ENCODE data around the gene ARAP2.

The ARAP2 gene

GRCh38 chr4:36244257-36245082 is at the start of gene ARAP2:
Gene ARAP2 (minus strand): TSS chr4:36244514. CDS start chr4:36229486, 15,028 bp downstream.
- DNase-seq, result peak; percentile 76

- DNase-seq, result no peak
Measured at GRCh38 chr4:36292556-36293188, 48.4 kb upstream of the ARAP2 start.

- no peak for DNase-seq
Measured at GRCh38 chr4:36290641-36291040, 46.3 kb upstream of the ARAP2 start.

- no peak for DNase-seq
Measured at GRCh38 chr4:36288731-36289426, 44.6 kb upstream of the ARAP2 start.

GRCh38 chr4:36286481-36286871 is 42.2 kb upstream of the ARAP2 start:
- no peak for DNase-seq

GRCh38 chr4:36285784-36286480 is 41.6 kb upstream of the ARAP2 start:
- peak; percentile 97 for DNase-seq

GRCh38 chr4:36283912-36284465 is 39.7 kb upstream of the ARAP2 start:
- DNase-seq, result no peak

GRCh38 chr4:36282503-36283030 is 38.3 kb upstream of the ARAP2 start:
- DNase-seq, result no peak

- DNase-seq, result peak; percentile 76
Measured at GRCh38 chr4:36281384-36282106, 37.2 kb upstream of the ARAP2 start, which contains the start of gene DTHD1. Gene DTHD1 (plus strand): TSS chr4:36281616. CDS start chr4:36281759, 143 bp downstream.

- DNase-seq, result no peak
Measured at GRCh38 chr4:36280555-36280954, 36.2 kb upstream of the ARAP2 start.

GRCh38 chr4:36278789-36279188 is 34.5 kb upstream of the ARAP2 start:
- no peak for DNase-seq

GRCh38 chr4:36277533-36277932 is 33.2 kb upstream of the ARAP2 start:
- DNase-seq, result no peak

- no peak for DNase-seq
Measured at GRCh38 chr4:36274158-36274557, 29.8 kb upstream of the ARAP2 start.

GRCh38 chr4:36273276-36273675 is 29.0 kb upstream of the ARAP2 start:
- DNase-seq, result no peak

- no peak for DNase-seq
Measured at GRCh38 chr4:36269533-36270173, 25.3 kb upstream of the ARAP2 start.

- DNase-seq, result peak; percentile 35
Measured at GRCh38 chr4:36269101-36269500, 24.8 kb upstream of the ARAP2 start.

GRCh38 chr4:36267486-36268268 is 23.4 kb upstream of the ARAP2 start:
- no peak for DNase-seq

GRCh38 chr4:36264207-36264826 is 20.0 kb upstream of the ARAP2 start:
- no peak for DNase-seq

- no peak for DNase-seq
Measured at GRCh38 chr4:36260731-36261130, 16.4 kb upstream of the ARAP2 start.

GRCh38 chr4:36256398-36256891 is 12.1 kb upstream of the ARAP2 start:
- peak; percentile 71 for DNase-seq

Data from activated CD4-positive, alpha-beta T cell treated with anti-CD3 and anti-CD28 coated beads, Interleukin-10, Interleukin-2, amounts not matched to agents 100 ng/mL and 50 ng/mL, durations not matched to agents 16 hours and 8 hours (primary cell).